Measurements from ENCODE around the gene ZBTB40. TPM values are rescaled to one million over a fixed set of nuclear protein-coding genes. Genes with fewer than 3 reads are reported as not detected.

Gene ZBTB40
- total and polyA plus RNA-seq, 9 of the 15 experiments (the other 6 are each of a cell fraction or from before 2014, with no cell fraction given): 2.6 to 26.0 (median 18.8) TPM

DNA sequence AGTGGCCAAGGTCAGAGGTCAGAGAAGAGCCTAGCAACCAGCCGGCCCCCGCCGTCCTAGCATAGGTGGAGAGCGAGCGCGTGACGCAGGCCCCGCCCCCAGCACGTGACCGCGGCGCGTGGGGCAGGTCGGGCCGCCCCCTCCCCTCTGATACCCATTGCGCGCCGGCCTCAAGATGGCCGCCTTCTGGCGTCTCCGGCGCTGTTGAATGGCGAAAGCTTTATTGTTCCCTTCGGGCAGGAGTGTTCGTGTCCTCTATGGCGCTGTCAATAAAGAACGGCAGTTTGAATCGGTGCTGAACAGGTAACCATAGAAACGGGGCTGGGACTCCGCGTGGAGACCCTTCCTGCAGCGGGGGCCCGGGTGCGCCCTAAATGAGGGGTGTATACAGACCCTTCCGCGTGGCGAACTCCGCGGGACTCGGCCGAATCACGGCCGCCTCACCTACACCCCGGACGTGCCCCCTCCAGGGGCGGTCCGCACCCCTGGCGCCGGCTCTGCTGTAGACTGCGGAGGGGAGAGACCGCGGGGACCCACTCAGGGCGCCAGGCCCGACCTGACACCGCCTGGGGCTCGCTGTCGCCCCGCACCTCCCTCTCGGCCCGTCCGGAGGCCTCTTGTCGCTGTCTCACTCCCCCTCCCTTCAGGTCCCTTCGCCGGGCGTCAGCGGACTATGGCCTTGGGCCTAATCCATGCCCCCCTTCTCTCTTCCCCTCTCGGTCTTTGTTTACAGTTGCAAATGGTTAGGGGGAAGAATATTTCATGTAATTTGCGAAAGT lies at the start of gene ZBTB40 (continued):
- TF ChIP-seq, protein P1, sequence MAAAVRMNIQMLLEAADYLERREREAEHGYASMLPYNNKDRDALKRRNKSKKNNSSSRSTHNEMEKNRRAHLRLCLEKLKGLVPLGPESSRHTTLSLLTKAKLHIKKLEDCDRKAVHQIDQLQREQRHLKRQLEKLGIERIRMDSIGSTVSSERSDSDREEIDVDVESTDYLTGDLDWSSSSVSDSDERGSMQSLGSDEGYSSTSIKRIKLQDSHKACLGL (CRISPR knock-in tag; IDR thresholded peaks at IDR 0.05; ENCODE audit: borderline replicate concordance, poor library complexity, severe bottlenecking): peak; percentile 34
- TF ChIP-seq KLF1 (tag; IDR thresholded peaks at IDR 0.05) (peak; percentile 46), ZNF507 (tag; conservative IDR thresholded peaks at IDR 0.05) (no peak), CCAR2 (IDR thresholded peaks at IDR 0.05; ENCODE audit: low read depth, low read length) (no peak), NCOA1 (IDR thresholded peaks at IDR 0.05; ENCODE audit: low read depth) (peak; percentile 35; the same call in 1 of the 2 replicates), FOXA1 (IDR thresholded peaks at IDR 0.05; ENCODE audit: borderline replicate concordance) (no peak), RFX5 (IDR thresholded peaks at IDR 0.05; ENCODE audit: low read depth, low read length) (no peak), FUS (optimal IDR thresholded peaks at IDR 0.05; ENCODE audit: low read depth, low read length) (no peak), CBX5 (IDR thresholded peaks at IDR 0.05; ENCODE audit: borderline replicate concordance, low read depth) (peak; percentile 79; the same call in 1 of the 2 replicates), BHLHE40 (IDR thresholded peaks at IDR 0.05; ENCODE audit: low read length) (peak; percentile 99), ZFPM2 (CRISPR knock-in tag; IDR thresholded peaks at IDR 0.05) (no peak; the same call in 1 of the 2 replicates), PRMT5 (CRISPR knock-in tag; IDR thresholded peaks at IDR 0.05) (no peak), SRSF9 (IDR thresholded peaks at IDR 0.05; ENCODE audit: borderline replicate concordance, low read depth, low read length) (no peak), TBP (optimal IDR thresholded peaks at IDR 0.05; ENCODE audit: low read depth, low read length) (peak; percentile 91), RBM25 (IDR thresholded peaks at IDR 0.05; ENCODE audit: low read depth, low read length, severe bottlenecking) (peak; percentile 59), CXXC5 (CRISPR knock-in tag; IDR thresholded peaks at IDR 0.05) (peak; percentile 99), NR2C1 (IDR thresholded peaks at IDR 0.05) (peak; percentile 97), NR2C1 (tag; IDR thresholded peaks at IDR 0.05) (peak; percentile 97), SOX6 (IDR thresholded peaks at IDR 0.05) (peak; percentile 81)
- TF ChIP-seq, protein P2, sequence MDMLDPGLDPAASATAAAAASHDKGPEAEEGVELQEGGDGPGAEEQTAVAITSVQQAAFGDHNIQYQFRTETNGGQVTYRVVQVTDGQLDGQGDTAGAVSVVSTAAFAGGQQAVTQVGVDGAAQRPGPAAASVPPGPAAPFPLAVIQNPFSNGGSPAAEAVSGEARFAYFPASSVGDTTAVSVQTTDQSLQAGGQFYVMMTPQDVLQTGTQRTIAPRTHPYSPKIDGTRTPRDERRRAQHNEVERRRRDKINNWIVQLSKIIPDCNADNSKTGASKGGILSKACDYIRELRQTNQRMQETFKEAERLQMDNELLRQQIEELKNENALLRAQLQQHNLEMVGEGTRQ (CRISPR knock-in tag; IDR thresholded peaks at IDR 0.05): peak; percentile 100
- TF ChIP-seq, protein P3, sequence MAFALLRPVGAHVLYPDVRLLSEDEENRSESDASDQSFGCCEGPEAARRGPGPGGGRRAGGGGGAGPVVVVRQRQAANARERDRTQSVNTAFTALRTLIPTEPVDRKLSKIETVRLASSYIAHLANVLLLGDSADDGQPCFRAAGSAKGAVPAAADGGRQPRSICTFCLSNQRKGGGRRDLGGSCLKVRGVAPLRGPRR (CRISPR knock-in tag; IDR thresholded peaks at IDR 0.05): no peak
- TF ChIP-seq, protein P4, sequence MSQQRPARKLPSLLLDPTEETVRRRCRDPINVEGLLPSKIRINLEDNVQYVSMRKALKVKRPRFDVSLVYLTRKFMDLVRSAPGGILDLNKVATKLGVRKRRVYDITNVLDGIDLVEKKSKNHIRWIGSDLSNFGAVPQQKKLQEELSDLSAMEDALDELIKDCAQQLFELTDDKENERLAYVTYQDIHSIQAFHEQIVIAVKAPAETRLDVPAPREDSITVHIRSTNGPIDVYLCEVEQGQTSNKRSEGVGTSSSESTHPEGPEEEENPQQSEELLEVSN (IDR thresholded peaks at IDR 0.05; ENCODE audit: borderline replicate concordance in 1 of 2, extremely low read depth in 1 of 2, insufficient read depth in 1 of 2, insufficient read length in 1 of 2, low read depth in 1 of 2, low read length in 1 of 2, poor library complexity in 1 of 2, severe bottlenecking in 1 of 2): peak in 1 of 2 experiments; percentile 47
- TF ChIP-seq, protein P5, sequence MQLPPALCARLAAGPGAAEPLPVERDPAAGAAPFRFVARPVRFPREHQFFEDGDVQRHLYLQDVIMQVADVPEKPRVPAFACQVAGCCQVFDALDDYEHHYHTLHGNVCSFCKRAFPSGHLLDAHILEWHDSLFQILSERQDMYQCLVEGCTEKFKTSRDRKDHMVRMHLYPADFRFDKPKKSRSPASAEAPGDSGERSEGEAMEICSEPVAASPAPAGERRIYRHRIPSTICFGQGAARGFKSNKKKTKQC (CRISPR knock-in tag; IDR thresholded peaks at IDR 0.05): peak; percentile 83; the same call in 1 of the 2 replicates
- TF ChIP-seq, protein P6, sequence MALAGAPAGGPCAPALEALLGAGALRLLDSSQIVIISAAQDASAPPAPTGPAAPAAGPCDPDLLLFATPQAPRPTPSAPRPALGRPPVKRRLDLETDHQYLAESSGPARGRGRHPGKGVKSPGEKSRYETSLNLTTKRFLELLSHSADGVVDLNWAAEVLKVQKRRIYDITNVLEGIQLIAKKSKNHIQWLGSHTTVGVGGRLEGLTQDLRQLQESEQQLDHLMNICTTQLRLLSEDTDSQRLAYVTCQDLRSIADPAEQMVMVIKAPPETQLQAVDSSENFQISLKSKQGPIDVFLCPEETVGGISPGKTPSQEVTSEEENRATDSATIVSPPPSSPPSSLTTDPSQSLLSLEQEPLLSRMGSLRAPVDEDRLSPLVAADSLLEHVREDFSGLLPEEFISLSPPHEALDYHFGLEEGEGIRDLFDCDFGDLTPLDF (CRISPR knock-in tag; IDR thresholded peaks at IDR 0.05): peak; percentile 70; the same call in 1 of the 2 replicates

All from K562 (cell line).